ENCODE results near the gene PBX3. TPM values are rescaled to one million over a fixed set of nuclear protein-coding genes. Genes with fewer than 3 reads are reported as not detected.

The PBX3 gene
- total RNA-seq, 1 experiment from 2014 or later: 46.0 TPM

DNA sequence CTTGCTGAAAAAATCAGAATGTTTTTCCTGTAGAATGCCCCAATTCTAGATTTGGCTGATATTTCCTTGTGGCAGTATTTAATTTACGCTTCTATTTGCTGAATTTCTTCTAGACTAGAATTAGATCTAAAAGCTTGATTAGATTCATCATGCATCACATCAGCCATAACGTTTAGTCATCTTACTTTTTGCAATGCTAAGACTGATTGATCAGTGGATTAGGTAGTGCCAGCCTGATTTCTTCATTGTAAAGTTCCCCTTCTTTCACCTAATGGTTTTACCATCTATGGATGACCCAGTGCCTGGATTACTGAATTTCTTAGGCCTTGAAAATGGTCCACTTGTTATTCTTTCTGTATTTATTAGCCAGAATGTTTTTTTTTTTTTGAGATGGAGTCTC is 83.9 kb downstream of the PBX3 start:
- no peaks in the 10 kb centered on the region; a peak in 1 of 4 replicates for H3K4me1 Mint-ChIP-seq
- no peak overlapping the region for H2BK20ac ChIP-seq (ENCODE audit: low read depth, low read length, poor library complexity, severe bottlenecking)
- no peak overlapping the region for H3K9ac ChIP-seq (ENCODE audit: extremely low read depth, insufficient read length, low read length)
- H3K27me3 Mint-ChIP-seq (ENCODE audit: low read depth): no peaks in the 10 kb centered on the region
- no peak overlapping the region for H2AFZ ChIP-seq (ENCODE audit: low read length)
- no peaks in the 10 kb centered on the region for H3K79me1 ChIP-seq (ENCODE audit: insufficient read depth, low read depth, low read length, poor library complexity, severe bottlenecking)
- H3K23me2 ChIP-seq (ENCODE audit: insufficient read length, low read depth, low read length, poor library complexity, severe bottlenecking): no peaks in the 10 kb centered on the region
- H3K27ac ChIP-seq (ENCODE audit: insufficient read length, low read depth, low read length): no peak overlapping the region
- DNase-seq: no peak
- no peak overlapping the region for H3T11ph ChIP-seq (ENCODE audit: low read length)
- H3K4me2 ChIP-seq (ENCODE audit: insufficient read depth, insufficient read length, low read length): no peak overlapping the region
- no peak overlapping the region for H3K56ac ChIP-seq (ENCODE audit: insufficient read length, low read depth, low read length)
- no peak overlapping the region for H2BK15ac ChIP-seq (ENCODE audit: low read depth, low read length)
- peaks cover 0 to 10% (median 2%) of the 10 kb centered on the region in 3 experiments; a peak in 2 of 7 replicates for H3K36me3 Mint-ChIP-seq (ENCODE audit: insufficient read depth in 1 of 3, low read depth in 3 of 3)
- H2BK120ac ChIP-seq (ENCODE audit: low read depth, low read length, poor library complexity, severe bottlenecking): no peak overlapping the region
- no peaks in the 10 kb centered on the region for H3K27me3 ChIP-seq (ENCODE audit: insufficient read depth, low read length)
- H3K23ac ChIP-seq (ENCODE audit: insufficient read length, low read depth, low read length): no peak overlapping the region
- H3K9me3 ChIP-seq (ENCODE audit: control insufficient read depth, low read depth, low read length): no peaks in the 10 kb centered on the region
- no CpG with 5 or more reads among the region's 2 CpGs for WGBS (ENCODE audit: extremely low coverage, insufficient read length, low lambda C conversion rate)
- no peaks in the 10 kb centered on the region for H3K9me3 Mint-ChIP-seq
- no peak overlapping the region for H4K91ac ChIP-seq (ENCODE audit: insufficient read length, low read depth, low read length)
- H2AK5ac ChIP-seq (ENCODE audit: insufficient read length, low read length): no peak overlapping the region
- H4K8ac ChIP-seq (replicated peaks; ENCODE audit: insufficient read length, low read depth, low read length): no peak overlapping the region
- H3K4me1 ChIP-seq (ENCODE audit: insufficient read depth, low read length): no peaks in the 10 kb centered on the region
- H4K5ac ChIP-seq (ENCODE audit: insufficient read length, low read depth, low read length): no peak overlapping the region
- no peak overlapping the region for H3K14ac ChIP-seq (ENCODE audit: insufficient read depth, low read length)
- H3K79me2 ChIP-seq (ENCODE audit: insufficient read depth, low read length): peaks cover 2% of the 10 kb centered on the region; the same call in 1 of the 2 replicates
- no peak overlapping the region for H3K4ac ChIP-seq (ENCODE audit: low read depth, low read length)
- H3K27ac Mint-ChIP-seq: no peak overlapping the region; a peak in 1 of 7 replicates
- no peak overlapping the region for H2BK5ac ChIP-seq (ENCODE audit: insufficient read length, low read length)
- TF ChIP-seq CTCF (conservative IDR thresholded peaks at IDR 0.05): no peak
- no peak overlapping the region for H2BK12ac ChIP-seq (ENCODE audit: insufficient read length, low read depth, low read length)
- H3K4me3 Mint-ChIP-seq: no peak overlapping the region
- no peaks in the 10 kb centered on the region for H4K20me1 ChIP-seq (ENCODE audit: control insufficient read depth, insufficient read depth, insufficient read length)
- no peak overlapping the region for H3K18ac ChIP-seq (ENCODE audit: insufficient read length, low read depth, low read length)
